H4 (cell line): ENCODE measurements around the gene ESPL1. TPM values are rescaled to one million over a fixed set of nuclear protein-coding genes. Genes with fewer than 3 reads are reported as not detected.

Experiments used
- DNase-seq: peaks from one replicate; pipeline ENCODE4 v3.0.0-alpha.2; 2015; ENCODE audit warnings: low spot score
- total RNA-seq: library from RNA; depleted of rRNA; stranded (reverse); fragments of >200 nt; shearing (Covaris generic); gene quantifications from 2 replicates; pipeline ENCODE4 v1.2.3, GENCODE V29; 2014

ESPL1 gene
- total RNA-seq, 1 experiment from 2014 or later: 7.8 TPM

DNA sequence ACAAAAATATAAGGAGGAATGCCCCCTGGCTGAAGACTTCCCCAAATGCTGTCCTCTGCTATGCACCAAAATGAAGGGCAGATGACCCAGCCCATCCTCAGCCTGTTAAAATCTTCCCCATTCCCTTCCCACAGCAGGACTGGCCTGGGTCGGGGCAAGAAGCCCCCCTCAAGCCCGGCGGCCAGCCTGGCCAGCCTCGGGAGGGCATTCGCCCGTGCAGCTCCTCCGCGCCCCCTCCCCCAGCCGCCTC, 36.5 kb upstream of the ESPL1 start:
- DNase-seq: no peak

DNA sequence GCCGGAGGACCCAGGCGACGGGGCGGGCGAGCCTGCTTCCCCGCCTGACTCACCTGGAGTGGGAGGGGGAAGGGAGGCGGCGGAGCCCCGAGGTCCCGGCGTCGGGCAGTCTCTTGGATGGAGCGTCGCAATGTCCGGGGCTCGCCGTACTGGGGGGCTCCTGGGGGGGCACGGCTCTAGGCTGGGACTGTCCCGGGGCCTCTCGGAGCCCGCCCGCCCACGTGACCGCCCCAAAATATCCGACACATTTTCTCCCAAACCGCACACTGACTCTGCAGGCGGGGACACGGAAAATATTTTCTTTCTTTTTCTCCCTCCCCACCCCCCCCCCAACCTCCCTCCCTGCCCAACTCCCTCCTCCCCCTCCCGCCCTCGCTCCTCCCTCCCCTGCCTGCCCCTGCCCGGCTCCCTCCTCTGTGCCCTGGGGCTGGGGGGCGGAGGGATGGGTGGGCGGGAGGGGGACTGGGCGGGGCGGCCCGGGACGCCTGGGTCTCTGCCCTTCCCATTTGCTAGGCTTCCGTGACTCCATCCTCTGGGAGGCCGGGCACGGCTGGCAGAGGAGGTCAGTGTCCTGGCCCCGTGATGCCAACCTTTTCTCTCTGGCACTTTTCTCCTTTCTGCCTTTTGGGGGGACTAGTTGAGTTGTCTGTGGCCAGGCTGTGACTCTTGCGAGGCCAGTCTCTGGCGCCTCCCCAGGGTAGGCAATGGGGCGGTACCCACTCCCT, 36.0 kb upstream of the ESPL1 start, which contains the start of gene RARG:
RARG (minus strand) TSS at position 289 of the 725 bp plus-strand sequence. CDS start 4,664 bp downstream, outside the sequence.
- peak; percentile 76 for DNase-seq

DNA sequence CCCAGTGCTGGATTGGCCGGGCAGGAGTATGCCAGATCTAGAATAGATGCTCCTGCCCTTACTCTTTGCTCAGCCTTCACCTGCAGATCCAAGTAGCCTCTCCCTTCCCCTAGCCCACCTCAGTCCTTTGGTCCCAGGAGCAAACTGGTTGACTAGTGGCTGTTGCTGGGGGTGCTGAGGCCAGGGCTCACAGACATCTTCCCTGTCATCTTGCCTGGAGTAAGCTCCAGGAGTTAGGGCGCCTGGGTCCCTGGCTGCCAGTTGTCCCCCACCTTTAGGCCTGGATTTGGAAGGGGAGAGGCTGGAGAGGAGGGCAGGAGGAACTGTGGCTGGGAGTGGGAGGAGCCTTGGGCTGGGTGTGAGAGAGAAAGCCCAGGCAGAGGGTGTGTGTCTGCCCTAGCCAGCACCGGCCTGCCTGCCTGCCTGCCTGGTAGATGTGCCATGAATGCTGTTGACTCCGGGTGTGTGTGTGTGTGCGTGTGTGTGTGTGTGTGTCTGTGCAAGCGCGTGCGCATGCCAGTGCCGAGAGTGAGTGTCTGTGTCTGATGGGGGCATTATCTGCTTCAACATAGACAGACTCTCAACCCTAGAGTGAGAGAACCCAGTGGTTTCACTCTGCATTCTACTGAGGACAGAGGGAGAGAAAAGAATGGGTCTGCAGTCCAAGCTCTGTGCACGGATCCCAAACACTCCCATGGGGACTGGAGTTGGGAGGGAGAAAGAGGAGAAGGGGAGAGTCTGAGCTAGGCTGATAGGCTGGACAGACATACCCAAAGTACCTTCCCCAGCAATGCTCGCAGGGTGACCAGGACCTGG, 35.2 kb upstream of the ESPL1 start:
- DNase-seq: peak; percentile 50

GRCh38 chr12:53233671-53234121, 34.4 kb upstream of the ESPL1 start:
- DNase-seq: no peak

GRCh38 chr12:53234271-53234914, 33.7 kb upstream of the ESPL1 start:
- DNase-seq: no peak

GRCh38 chr12:53235164-53235563, 32.9 kb upstream of the ESPL1 start:
- DNase-seq: no peak

- DNase-seq: no peak
These were observed 32.2 kb upstream of the ESPL1 start for GRCh38 chr12:53235742-53236442.

DNA sequence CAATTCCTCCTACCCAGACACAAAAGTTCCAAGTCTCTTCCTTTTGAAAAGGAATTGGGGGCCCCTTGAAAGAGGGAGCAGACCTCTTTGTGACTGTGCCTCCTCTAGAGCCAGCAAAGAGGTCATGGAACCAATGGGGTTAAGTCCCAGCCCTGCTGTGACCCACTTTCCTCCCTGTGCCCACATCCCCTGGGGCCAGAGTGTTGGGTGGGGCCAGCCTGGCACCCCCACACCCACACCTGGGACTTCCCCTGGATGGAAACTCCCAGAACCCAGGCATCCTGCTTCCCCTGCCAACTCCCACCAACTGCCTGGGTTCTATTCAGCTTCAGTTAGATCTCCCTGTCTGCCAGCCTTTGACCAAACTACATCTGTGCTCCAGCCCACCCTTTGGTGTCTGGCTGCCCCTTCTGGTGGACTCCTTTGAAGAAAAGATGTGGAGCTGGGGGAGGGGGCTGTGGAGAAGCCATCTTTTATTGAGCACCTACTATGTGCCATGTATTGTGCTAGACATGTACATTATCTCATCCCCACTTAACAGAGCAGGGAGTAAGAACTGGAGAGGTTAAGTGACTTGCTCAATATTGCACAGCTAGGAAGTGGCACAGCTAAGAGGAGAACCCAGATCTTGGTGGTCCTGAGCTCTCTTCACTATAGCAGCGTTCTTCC, 31.5 kb upstream of the ESPL1 start:
- no peak for DNase-seq

- no peak for DNase-seq
These were observed 28.3 kb upstream of the ESPL1 start for GRCh38 chr12:53239643-53240258.

DNA sequence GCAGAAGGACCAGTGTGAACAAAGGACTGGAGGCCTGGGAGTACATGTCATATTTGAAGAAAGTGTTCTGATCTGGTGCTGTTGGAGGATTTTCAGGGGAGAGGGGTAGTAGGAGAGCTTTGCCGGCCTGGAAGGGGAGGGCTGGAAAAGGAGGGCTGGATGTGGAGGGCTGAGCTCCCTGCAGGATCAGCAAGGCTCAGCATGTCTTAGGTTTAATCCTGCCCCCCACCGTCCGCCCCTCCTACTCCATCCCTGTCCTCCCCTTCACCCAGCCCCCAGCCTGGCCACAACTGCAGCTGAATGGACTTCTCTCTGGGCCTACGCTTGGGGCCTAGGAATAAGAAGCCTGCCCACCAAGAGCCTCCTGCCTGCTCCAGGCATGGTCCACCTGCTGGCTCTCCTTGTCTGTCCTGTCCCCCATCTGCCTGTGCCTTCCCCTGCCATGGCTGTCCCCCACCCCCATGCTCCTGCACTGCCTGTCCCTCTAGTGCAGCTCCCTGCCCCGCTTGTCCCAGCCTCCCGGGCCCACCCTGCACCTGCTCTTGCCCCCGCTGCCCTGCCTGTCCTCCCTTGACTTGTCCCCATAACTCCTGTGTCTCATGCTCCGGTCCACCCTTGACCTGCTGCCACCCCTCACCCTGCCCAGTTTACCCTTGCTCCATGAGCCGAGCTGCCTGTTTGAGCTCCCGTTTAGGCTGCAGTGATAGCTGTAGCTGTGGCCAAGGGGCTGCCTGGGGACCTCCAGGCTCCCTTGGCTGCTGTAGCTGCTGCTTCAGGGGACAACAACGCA, 26.3 kb upstream of the ESPL1 start:
- DNase-seq: peak; percentile 2

GRCh38 chr12:53244337-53244736, 23.8 kb upstream of the ESPL1 start:
- peak; percentile 1 for DNase-seq

GRCh38 chr12:53245286-53245685, 22.8 kb upstream of the ESPL1 start:
- DNase-seq: no peak

GRCh38 chr12:53251477-53252348, 16.4 kb upstream of the ESPL1 start:
- peak; percentile 48 for DNase-seq

DNA sequence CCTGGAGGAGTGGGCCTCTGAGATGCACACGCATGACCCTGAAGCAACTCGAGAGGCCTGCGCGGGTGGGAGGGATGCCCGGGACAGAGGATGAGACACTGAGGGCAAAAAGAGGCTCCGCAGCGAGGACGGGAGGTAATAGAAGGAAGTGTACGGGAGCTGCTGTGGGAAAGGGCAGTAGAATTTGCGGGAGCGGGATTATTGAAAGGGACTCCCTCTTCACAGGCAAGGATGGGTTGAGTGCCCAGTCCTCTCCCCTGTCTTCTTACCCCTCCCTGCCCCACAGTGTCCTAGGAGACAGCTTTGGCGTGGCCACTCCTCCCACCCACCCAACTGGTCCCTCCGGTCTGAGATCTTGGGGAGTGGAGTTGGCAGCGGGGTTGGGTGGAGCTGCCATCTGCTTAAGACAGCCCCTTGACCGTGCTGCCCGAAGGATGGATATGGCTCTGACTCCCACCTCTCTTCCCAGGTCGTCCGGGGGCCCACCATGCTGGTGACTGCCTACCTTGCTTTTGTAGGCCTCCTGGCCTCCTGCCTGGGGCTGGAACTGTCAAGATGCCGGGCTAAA, 15.7 kb upstream of the ESPL1 start:
- DNase-seq: no peak

- no peak for DNase-seq
These were observed 14.8 kb upstream of the ESPL1 start for GRCh38 chr12:53253298-53253697.

DNA sequence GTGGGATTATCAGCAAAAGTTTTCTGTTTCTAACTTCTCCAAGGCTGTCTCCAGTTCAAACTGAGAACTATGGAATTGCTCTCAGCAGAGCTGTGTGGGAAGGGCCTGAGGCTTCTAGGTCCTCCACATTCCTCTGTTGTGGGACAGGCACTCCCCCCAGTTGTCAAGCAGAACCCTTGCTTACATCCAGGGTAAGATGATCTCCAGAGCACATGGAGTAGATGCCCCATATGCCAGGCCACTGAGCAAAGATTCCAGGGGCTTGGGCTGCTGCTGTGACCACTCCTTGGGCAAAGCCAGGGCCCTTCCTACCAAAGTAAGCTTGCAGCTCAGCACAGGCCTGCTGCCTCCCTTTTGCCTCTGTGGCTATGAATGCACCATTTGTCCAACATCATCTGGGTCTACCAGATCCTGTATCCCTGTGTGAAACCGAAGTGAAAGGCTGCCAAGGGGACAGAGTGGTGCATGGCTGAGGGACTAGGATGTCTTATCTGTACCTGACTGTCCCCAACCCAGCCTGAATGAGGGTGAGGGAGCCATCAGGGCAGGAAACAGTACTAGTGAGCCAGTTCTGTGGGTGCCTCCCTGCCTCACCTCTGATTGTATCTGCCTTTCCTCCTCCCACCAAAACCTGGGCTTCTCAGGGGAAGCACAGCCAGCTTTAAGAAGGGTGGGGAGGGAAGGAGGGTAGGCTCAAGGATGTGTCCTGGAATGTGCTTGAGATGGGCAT, 13.1 kb upstream of the ESPL1 start:
- DNase-seq: no peak

GRCh38 chr12:53255996-53256395, 12.1 kb upstream of the ESPL1 start:
- DNase-seq: no peak
